Natural killer cell (primary cell): ENCODE results near the gene CHST11. TPM values are rescaled to one million over a fixed set of nuclear protein-coding genes. Genes with fewer than 3 reads are reported as not detected.

Experiments used
- ATAC-seq, 3 donors: fragments of 150-1000 bp in 2 of 3; fragments of 200-7000 bp in 1 of 3; cut with Tn5 transposase; 1 replicate in 1 of 3; 2 replicates in 2 of 3; pipeline ENCODE4 v1.10.0; 2021; ENCODE audit warnings: mild to moderate bottlenecking in 2 of 3, moderate library complexity in 2 of 3
- DNase-seq, 2 donors: peaks; one replicate each; pipeline versions ENCODE4 v3.0.0 to v3.0.0-alpha.2; 2013 to 2021; ENCODE audit warnings: mixed read lengths in 1 of 2
- H3K27ac ChIP-seq: one replicate; pipeline ENCODE4 v1.5.1; 2013; ENCODE audit warnings: mild to moderate bottlenecking, low read length
- H3K27me3 ChIP-seq: one replicate; pipeline ENCODE4 v1.6.1; 2013; ENCODE audit warnings: low read length; ENCODE audit not compliant: control insufficient read depth, insufficient read depth
- H3K36me3 ChIP-seq: one replicate; pipeline ENCODE4 v1.6.1; 2013; ENCODE audit warnings: low read length; ENCODE audit not compliant: control insufficient read depth, insufficient read depth
- H3K4me1 ChIP-seq: one replicate; pipeline ENCODE4 v1.6.1; 2013; ENCODE audit warnings: low read length; ENCODE audit not compliant: control insufficient read depth, insufficient read depth
- H3K4me3 ChIP-seq: one replicate; pipeline ENCODE4 v1.5.1; 2013; ENCODE audit warnings: low read length
- H3K9me3 ChIP-seq: one replicate; pipeline ENCODE4 v1.6.1; 2013; ENCODE audit warnings: low read length; ENCODE audit not compliant: control insufficient read depth, insufficient read depth
- H3K27ac Mint-ChIP-seq, 2 donors: one replicate each; pipeline ENCODE4 v1.8.0; 2022; ENCODE audit warnings: mild to moderate bottlenecking in 2 of 2, mixed read lengths in 2 of 2, moderate library complexity in 1 of 2
- H3K27me3 Mint-ChIP-seq, 2 donors: one replicate each; pipeline ENCODE4 v1.8.0; 2022; ENCODE audit warnings: low read depth in 2 of 2, mixed read lengths in 2 of 2
- H3K36me3 Mint-ChIP-seq: one replicate; pipeline ENCODE4 v1.8.0; 2022; ENCODE audit warnings: mixed read lengths
- H3K4me1 Mint-ChIP-seq, 2 donors: one replicate each; pipeline ENCODE4 v1.8.0; 2022; ENCODE audit warnings: mixed read lengths in 2 of 2
- H3K4me3 Mint-ChIP-seq: one replicate; pipeline ENCODE4 v1.8.0; 2022; ENCODE audit warnings: mild to moderate bottlenecking, moderate library complexity, mixed read lengths
- H3K9me3 Mint-ChIP-seq, 2 donors: one replicate each; pipeline ENCODE4 v1.8.0; 2022; ENCODE audit warnings: mixed read lengths in 2 of 2
- CTCF ChIP-seq: fragments of 200-600 bp; IDR thresholded peaks from one replicate; pipeline ENCODE4 v1.8.0; 2022; ENCODE audit warnings: antibody characterized with exemption
- whole genome bisulfite sequencing: methylation state at CpG from one replicate; pipeline ENCODE4 v1.1.7; 2013; ENCODE audit warnings: missing lambda C conversion rate; ENCODE audit not compliant: insufficient coverage; 5-methylcytosine and 5-hydroxymethylcytosine counted together
- intact Hi-C: fragments of 100-400 bp; cut with micrococcal nuclease; formaldehyde crosslinking; loops from one replicate; pipeline ENCODE4 v1.14.2; 2022
- total RNA-seq, 4 donors: library from RNA; stranded (reverse); fragments of 120-200 nt in 1 of 4; gene quantifications; one replicate each; pipeline versions ENCODE4 v1.2.3 to v1.2.4, GENCODE V29; 2013 to 2022

Gene CHST11
- total RNA-seq, 3 donors from 2014 or later (not counting 1 experiment from before 2014, with no cell fraction given), result 85.3 to 118 (median 96.1) TPM

GRCh38 chr12:104676636-104677035, 219.9 kb downstream of the CHST11 start:
- H3K27me3 Mint-ChIP-seq, result no peaks in the 10 kb centered on the region
- WGBS, result 80% methylated on average over 7 of the region's 8 CpGs
- no peaks in the 10 kb centered on the region for H3K9me3 Mint-ChIP-seq
- H3K4me3 Mint-ChIP-seq, result no peak overlapping the region
- no peak for TF ChIP-seq CTCF
- ATAC-seq (no peak), DNase-seq (no peak)
- H3K9me3 ChIP-seq, result no peaks in the 10 kb centered on the region
- H3K36me3 Mint-ChIP-seq, result no peaks in the 10 kb centered on the region
- H3K27me3 ChIP-seq, result no peaks in the 10 kb centered on the region
- H3K4me1 Mint-ChIP-seq, result peaks cover 73% of the 10 kb centered on the region in 2 donors
- H3K36me3 ChIP-seq, result no peaks in the 10 kb centered on the region
- intact Hi-C loops, result no loop called here
- peak overlapping the region in 1 of 2 donors; percentile 79 for H3K27ac Mint-ChIP-seq
- peaks cover 35% of the 10 kb centered on the region for H3K4me1 ChIP-seq
- H3K27ac ChIP-seq, result no peak overlapping the region
- H3K4me3 ChIP-seq, result no peak overlapping the region

DNA sequence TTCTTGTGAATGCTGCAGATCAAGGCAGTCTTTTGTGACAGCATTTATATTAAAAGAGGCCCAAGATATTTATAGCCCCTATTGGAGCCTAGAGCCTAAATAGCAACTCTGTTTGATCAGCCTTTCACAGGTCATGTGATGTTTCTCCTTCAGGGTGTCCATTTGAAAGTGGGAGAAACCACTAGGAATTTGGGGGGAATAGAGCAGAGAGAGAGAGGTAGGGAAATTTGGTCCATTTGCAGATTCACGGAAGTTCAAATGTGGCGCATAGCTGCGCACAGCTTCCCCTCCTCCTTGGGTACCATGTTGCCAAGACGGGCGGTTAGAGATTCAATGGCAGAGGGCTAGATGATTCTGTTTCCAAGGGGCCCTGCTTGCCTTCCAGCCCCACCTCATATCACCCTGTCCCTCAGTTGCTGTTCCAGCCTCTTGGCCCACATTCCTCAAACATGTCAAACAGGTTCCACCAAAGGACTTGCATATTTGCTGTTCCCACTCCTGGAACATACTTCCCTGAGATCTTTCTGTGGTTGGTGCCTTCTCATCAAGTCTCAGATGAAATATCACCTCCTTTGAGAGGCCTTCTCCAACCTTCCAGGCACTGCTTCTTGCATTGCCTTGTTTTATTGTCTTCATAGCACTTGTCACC, 220.8 kb downstream of the CHST11 start:
- intact Hi-C loops, result no loop called here
- Mint-ChIP-seq H3K36me3 (no peaks in the 10 kb centered on the region), H3K27ac (peak overlapping the region; percentile 75 to 79), H3K27me3 (no peaks in the 10 kb centered on the region), H3K4me3 (no peak overlapping the region), H3K9me3 (no peaks in the 10 kb centered on the region), H3K4me1 (peaks cover 73 to 75% of the 10 kb centered on the region in 2 donors)
- Histone ChIP-seq H3K27ac (no peak overlapping the region), H3K4me1 (peaks cover 35% of the 10 kb centered on the region), H3K36me3 (no peaks in the 10 kb centered on the region), H3K4me3 (no peak overlapping the region), H3K9me3 (no peaks in the 10 kb centered on the region), H3K27me3 (no peaks in the 10 kb centered on the region)
- TF ChIP-seq CTCF, result no peak
- DNase-seq (no peak), ATAC-seq (no peak)
- WGBS, result 99% methylated on average over 5 of the region's 5 CpGs

DNA sequence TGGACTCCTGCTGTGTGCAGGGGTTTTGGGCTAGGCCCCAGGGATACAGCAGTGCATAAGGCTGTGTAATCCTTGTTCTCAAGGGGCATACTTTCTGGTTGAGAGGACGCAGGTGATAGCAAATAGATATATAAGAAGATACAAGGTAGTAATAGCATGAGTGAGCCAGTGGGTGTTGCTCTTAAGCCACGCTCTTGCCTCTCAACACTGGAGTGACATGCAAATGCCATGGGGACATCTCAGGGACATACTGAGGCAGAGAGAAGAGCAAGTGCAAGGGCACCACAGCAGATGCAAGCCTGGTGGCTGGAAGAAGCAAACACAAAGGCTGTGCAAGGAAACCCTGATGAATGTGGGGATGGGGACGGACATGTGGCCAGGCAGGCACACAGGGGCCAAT, 223.3 kb downstream of the CHST11 start:
- TF ChIP-seq CTCF, result peak; percentile 29
- no peaks in the 10 kb centered on the region for H3K27me3 ChIP-seq
- DNase-seq (peak in 1 of 2 donors; percentile 69), ATAC-seq (peak; percentile 36 to 49 (median 46))
- no peak overlapping the region for H3K27ac ChIP-seq
- H3K4me3 Mint-ChIP-seq, result no peak overlapping the region
- 76% methylated on average over 3 of the region's 3 CpGs for WGBS
- no peaks in the 10 kb centered on the region for H3K36me3 ChIP-seq
- no peaks in the 10 kb centered on the region for H3K27me3 Mint-ChIP-seq
- intact Hi-C loops, result loop anchor here (2.0 to 5.0 kb wide), 3 partner anchors 147 to 298 kb away; no protein-coding TSS in a partner anchor
- no peaks in the 10 kb centered on the region for H3K9me3 Mint-ChIP-seq
- H3K9me3 ChIP-seq, result no peaks in the 10 kb centered on the region
- H3K4me3 ChIP-seq, result no peak overlapping the region
- no peaks in the 10 kb centered on the region for H3K36me3 Mint-ChIP-seq
- peak overlapping the region; percentile 65 to 93 for H3K27ac Mint-ChIP-seq
- H3K4me1 ChIP-seq, result peaks cover 49% of the 10 kb centered on the region
- peaks cover 81 to 82% of the 10 kb centered on the region in 2 donors for H3K4me1 Mint-ChIP-seq

DNA sequence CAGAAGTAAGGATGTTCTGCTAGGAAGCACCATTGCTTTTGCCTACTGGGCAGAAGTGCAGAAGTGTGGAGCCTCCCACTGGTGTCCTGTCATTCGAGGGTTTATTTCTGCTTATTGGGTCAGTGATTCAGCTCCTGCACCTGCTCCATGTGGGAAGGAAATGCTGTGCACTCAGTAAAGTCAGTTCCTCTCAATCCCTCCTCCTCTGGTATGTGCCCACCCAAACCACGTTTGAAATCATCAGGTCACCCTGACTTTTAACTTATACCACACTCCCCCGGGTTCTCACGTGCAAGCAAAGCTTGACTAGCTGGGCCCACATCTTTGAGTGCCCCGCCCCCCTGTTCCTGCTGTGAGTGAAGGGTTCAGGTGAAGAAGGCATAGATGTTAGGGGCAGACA, 223.7 kb downstream of the CHST11 start:
- Histone ChIP-seq H3K4me1 (peaks cover 50% of the 10 kb centered on the region), H3K9me3 (no peaks in the 10 kb centered on the region), H3K4me3 (no peak overlapping the region), H3K36me3 (no peaks in the 10 kb centered on the region), H3K27me3 (no peaks in the 10 kb centered on the region), H3K27ac (no peak overlapping the region)
- WGBS, result 26% methylated on average over 5 of the region's 5 CpGs
- DNase-seq (no peak), ATAC-seq (no peak)
- TF ChIP-seq CTCF, result no peak
- Mint-ChIP-seq H3K27ac (peak overlapping the region; percentile 65 to 93), H3K4me1 (peaks cover 81 to 86% of the 10 kb centered on the region in 2 donors), H3K36me3 (no peaks in the 10 kb centered on the region), H3K9me3 (no peaks in the 10 kb centered on the region), H3K27me3 (no peaks in the 10 kb centered on the region), H3K4me3 (no peak overlapping the region)
- intact Hi-C loops, result loop anchor here (2.0 to 5.0 kb wide), 3 partner anchors 147 to 298 kb away; no protein-coding TSS in a partner anchor
